ENCODE measurements around the gene H3-3A.

The H3-3A gene

DNA sequence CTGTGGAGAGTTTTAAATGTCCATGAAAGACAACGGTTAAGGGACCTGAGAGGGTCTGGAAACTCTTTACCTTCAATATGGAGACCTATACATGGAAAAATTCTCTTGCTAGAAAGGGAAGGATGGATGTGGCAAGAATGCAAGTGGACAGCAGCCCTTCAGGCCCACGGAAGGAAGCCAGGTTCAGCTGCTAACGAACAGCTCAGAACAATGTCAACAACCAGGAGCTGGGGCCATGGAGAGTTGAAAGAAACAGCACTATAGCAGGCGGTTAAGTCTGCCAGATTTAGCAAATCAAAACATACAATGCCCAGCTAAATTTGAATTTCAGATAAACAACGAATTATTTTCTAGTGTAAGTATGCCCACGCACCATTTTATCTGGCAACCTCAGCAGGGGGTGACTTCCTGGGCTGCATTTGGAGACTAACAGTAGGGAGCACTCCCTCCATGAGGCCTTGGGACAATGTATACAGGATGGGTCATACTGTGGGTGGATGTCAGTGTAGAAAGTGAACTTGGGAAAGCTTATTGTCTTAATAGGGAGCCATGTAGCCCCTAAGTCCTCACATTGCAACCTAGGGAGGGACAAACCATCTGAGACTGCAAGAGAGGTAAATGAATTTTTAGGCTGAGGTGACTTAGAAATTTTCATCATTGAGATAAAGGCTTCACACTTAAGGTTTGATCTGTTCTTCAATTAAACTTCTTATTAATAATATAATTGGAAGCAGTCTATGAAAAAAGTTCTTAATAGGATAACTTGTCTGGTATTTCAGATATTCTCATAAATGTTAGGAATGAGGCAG lies 7.8 kb upstream of the H3-3A start:
- H3K4me3 ChIP-seq (ENCODE audit: low read depth, low read length) = no peak overlapping the region
- no peak for DNase-seq (ENCODE audit: low read depth)
- TF ChIP-seq, protein P1, sequence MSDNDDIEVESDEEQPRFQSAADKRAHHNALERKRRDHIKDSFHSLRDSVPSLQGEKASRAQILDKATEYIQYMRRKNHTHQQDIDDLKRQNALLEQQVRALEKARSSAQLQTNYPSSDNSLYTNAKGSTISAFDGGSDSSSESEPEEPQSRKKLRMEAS (IDR thresholded peaks at IDR 0.05; ENCODE audit: low read depth, low read length) = no peak
- no peak for TF ChIP-seq MYC (IDR thresholded peaks at IDR 0.05; ENCODE audit: low read depth, low read length)
- TF ChIP-seq CTCF (IDR thresholded peaks at IDR 0.05; ENCODE audit: low read depth, low read length) = no peak
- no peak for TF ChIP-seq POLR2A (IDR thresholded peaks at IDR 0.05; ENCODE audit: extremely low read depth, insufficient read length)

DNA sequence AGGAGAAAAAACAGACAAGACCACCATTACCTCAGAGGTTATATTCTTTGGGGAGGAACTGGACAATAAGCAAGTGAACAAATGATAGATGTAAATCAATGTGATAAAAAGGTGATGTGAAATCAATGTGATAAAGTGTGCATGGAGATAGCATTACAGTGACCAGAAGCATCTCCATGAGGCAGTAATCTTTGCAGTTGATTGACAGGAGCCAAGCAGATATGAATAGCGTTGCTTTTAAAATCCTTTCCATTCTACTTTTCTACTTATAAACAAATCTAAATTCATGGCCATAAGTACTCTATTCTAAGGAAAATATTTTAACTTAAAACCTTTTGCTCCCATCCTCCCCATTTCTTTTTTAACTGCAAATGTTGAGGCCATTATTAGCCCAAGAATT lies 2.8 kb upstream of the H3-3A start:
- no peak overlapping the region for H3K4me3 ChIP-seq (ENCODE audit: low read depth, low read length)
- TF ChIP-seq, protein P1 (IDR thresholded peaks at IDR 0.05; ENCODE audit: low read depth, low read length) = no peak
- no peak for TF ChIP-seq POLR2A (IDR thresholded peaks at IDR 0.05; ENCODE audit: extremely low read depth, insufficient read length)
- TF ChIP-seq CTCF (IDR thresholded peaks at IDR 0.05; ENCODE audit: low read depth, low read length) = no peak
- no peak for TF ChIP-seq MYC (IDR thresholded peaks at IDR 0.05; ENCODE audit: low read depth, low read length)
- DNase-seq (ENCODE audit: low read depth) = no peak

GRCh38 chr1:226060427-226060826 lies 2.1 kb upstream of the H3-3A start:
- H3K4me3 ChIP-seq (ENCODE audit: low read depth, low read length) = no peak overlapping the region
- DNase-seq (ENCODE audit: low read depth) = no peak
- TF ChIP-seq, protein P1 (IDR thresholded peaks at IDR 0.05; ENCODE audit: low read depth, low read length) = no peak
- no peak for TF ChIP-seq MYC (IDR thresholded peaks at IDR 0.05; ENCODE audit: low read depth, low read length)
- TF ChIP-seq CTCF (IDR thresholded peaks at IDR 0.05; ENCODE audit: low read depth, low read length) = no peak
- no peak for TF ChIP-seq POLR2A (IDR thresholded peaks at IDR 0.05; ENCODE audit: extremely low read depth, insufficient read length)

- no peak for DNase-seq (ENCODE audit: low read depth)
- peak overlapping the region; percentile 76 for H3K4me3 ChIP-seq (ENCODE audit: low read depth, low read length)
- TF ChIP-seq, protein P1 (IDR thresholded peaks at IDR 0.05; ENCODE audit: low read depth, low read length) = no peak
- TF ChIP-seq CTCF (IDR thresholded peaks at IDR 0.05; ENCODE audit: low read depth, low read length) (no peak), POLR2A (IDR thresholded peaks at IDR 0.05; ENCODE audit: extremely low read depth, insufficient read length) (no peak), MYC (IDR thresholded peaks at IDR 0.05; ENCODE audit: low read depth, low read length) (no peak)
Measured at GRCh38 chr1:226061068-226061840, 1.3 kb upstream of the H3-3A start.

- TF ChIP-seq, protein P1 (IDR thresholded peaks at IDR 0.05; ENCODE audit: low read depth, low read length) = no peak; the same call in 1 of the 2 replicates
- TF ChIP-seq POLR2A (IDR thresholded peaks at IDR 0.05; ENCODE audit: extremely low read depth, insufficient read length) (peak; percentile 61), MYC (IDR thresholded peaks at IDR 0.05; ENCODE audit: low read depth, low read length) (peak; percentile 18), CTCF (IDR thresholded peaks at IDR 0.05; ENCODE audit: low read depth, low read length) (no peak)
- peak; percentile 90 for DNase-seq (ENCODE audit: low read depth)
- peak overlapping the region; percentile 76 for H3K4me3 ChIP-seq (ENCODE audit: low read depth, low read length)
Measured at GRCh38 chr1:226061841-226062557, 517 bp upstream of the H3-3A start.
